Epithelial cell of proximal tubule (primary cell): ENCODE results near the gene MCOLN2. TPM values are rescaled to one million over a fixed set of nuclear protein-coding genes. Genes with fewer than 3 reads are reported as not detected.

Source experiments
- DNase-seq: peaks from one replicate; pipeline ENCODE4 v3.0.0-alpha.2; 2011; ENCODE audit warnings: low read depth
- H3K4me3 ChIP-seq: 2 replicates; pipeline ENCODE4 v1.5.1; 2011; ENCODE audit warnings: low read depth, mild to moderate bottlenecking, low read length
- CTCF ChIP-seq: conservative IDR thresholded peaks from 2 replicates; pipeline ENCODE4 v1.5.1; 2012; ENCODE audit warnings: low read depth, mild to moderate bottlenecking, low read length
- total RNA-seq: library from RNA; depleted of rRNA; stranded (reverse); fragments of >200 nt; gene quantifications from 2 replicates; pipeline ENCODE4 v1.2.3, GENCODE V29; 2015

MCOLN2 gene
- total RNA-seq, 1 donor from 2014 or later: 3.5 TPM

- TF ChIP-seq CTCF: no peak
- H3K4me3 ChIP-seq: no peak overlapping the region
- DNase-seq: no peak
These were observed 63.8 kb downstream of the MCOLN2 start for GRCh38 chr1:84933011-84933611.

GRCh38 chr1:84930831-84931230, 66.1 kb downstream of the MCOLN2 start:
- H3K4me3 ChIP-seq: no peak overlapping the region
- no peak for DNase-seq
- TF ChIP-seq CTCF: no peak

- DNase-seq: no peak
- no peak for TF ChIP-seq CTCF
These were observed 66.6 kb downstream of the MCOLN2 start for GRCh38 chr1:84930329-84930728.

GRCh38 chr1:84929581-84929980, 67.3 kb downstream of the MCOLN2 start:
- no peak overlapping the region for H3K4me3 ChIP-seq
- DNase-seq: no peak
- no peak for TF ChIP-seq CTCF

More at GRCh38 chr1:84930329-84930728, 66.6 kb downstream of the MCOLN2 start:
- no peak overlapping the region for H3K4me3 ChIP-seq

- no peak overlapping the region for H3K4me3 ChIP-seq
- TF ChIP-seq CTCF: no peak
- no peak for DNase-seq
These were observed 67.9 kb downstream of the MCOLN2 start for GRCh38 chr1:84928979-84929378.

- TF ChIP-seq CTCF: no peak
- no peak overlapping the region for H3K4me3 ChIP-seq
- DNase-seq: no peak
These were observed 73.6 kb downstream of the MCOLN2 start for GRCh38 chr1:84923317-84923716.

GRCh38 chr1:84920159-84920558, 76.8 kb downstream of the MCOLN2 start:
- H3K4me3 ChIP-seq: no peak overlapping the region
- no peak for TF ChIP-seq CTCF
- DNase-seq: no peak
